HG03064 (cell line): ENCODE results near the gene TBC1D25.

Experiments used
- ATAC-seq: cut with Tn5 transposase; IDR thresholded peaks from one replicate; pipeline ENCODE4 v1.9.1; 2021; ENCODE audit warnings: low read depth; ENCODE audit not compliant: unreplicated experiment

TBC1D25 gene

GRCh38 chrX:48599341-48599740 lies 59.8 kb downstream of the TBC1D25 start:
- ATAC-seq, result no peak

- no peak for ATAC-seq
Measured at GRCh38 chrX:48600226-48600625, 60.7 kb downstream of the TBC1D25 start.

GRCh38 chrX:48601741-48602394 lies 62.4 kb downstream of the TBC1D25 start:
- no peak for ATAC-seq

GRCh38 chrX:48604701-48605100 lies 65.2 kb downstream of the TBC1D25 start:
- ATAC-seq, result no peak

GRCh38 chrX:48606091-48606490 lies 66.6 kb downstream of the TBC1D25 start:
- ATAC-seq, result no peak

- no peak for ATAC-seq
Measured at GRCh38 chrX:48611703-48612102, 72.2 kb downstream of the TBC1D25 start.
